ENCODE results near the gene TOR2A.

DNA sequence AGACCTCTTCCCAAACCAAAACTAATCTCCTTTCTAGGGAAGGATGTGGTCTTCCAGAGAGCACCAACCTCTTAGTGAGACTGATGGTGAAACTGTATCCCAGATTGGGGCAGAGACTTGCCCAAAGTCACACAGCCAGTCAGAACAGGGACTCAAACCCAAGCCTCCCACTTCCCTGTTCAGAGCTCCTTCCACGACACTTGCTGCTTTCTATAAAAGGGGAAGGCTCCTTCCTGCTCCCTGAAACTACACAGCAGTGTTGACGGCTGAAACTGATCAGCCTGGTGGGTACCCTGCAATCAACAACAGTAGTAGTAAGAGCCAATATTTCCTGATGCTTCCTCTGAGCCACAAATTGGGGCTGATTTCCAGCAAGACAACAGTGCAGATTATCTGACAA lies 1.5 kb downstream of the TOR2A start:
- TF ChIP-seq, protein P1, sequence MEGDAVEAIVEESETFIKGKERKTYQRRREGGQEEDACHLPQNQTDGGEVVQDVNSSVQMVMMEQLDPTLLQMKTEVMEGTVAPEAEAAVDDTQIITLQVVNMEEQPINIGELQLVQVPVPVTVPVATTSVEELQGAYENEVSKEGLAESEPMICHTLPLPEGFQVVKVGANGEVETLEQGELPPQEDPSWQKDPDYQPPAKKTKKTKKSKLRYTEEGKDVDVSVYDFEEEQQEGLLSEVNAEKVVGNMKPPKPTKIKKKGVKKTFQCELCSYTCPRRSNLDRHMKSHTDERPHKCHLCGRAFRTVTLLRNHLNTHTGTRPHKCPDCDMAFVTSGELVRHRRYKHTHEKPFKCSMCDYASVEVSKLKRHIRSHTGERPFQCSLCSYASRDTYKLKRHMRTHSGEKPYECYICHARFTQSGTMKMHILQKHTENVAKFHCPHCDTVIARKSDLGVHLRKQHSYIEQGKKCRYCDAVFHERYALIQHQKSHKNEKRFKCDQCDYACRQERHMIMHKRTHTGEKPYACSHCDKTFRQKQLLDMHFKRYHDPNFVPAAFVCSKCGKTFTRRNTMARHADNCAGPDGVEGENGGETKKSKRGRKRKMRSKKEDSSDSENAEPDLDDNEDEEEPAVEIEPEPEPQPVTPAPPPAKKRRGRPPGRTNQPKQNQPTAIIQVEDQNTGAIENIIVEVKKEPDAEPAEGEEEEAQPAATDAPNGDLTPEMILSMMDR (IDR thresholded peaks at IDR 0.05): no peak
- no peak for TF ChIP-seq POLR2A (IDR thresholded peaks at IDR 0.05)

Measured in ovary (tissue), 3 donors.